Measurements from ENCODE around the gene COG5.
"Not testable (repeated sequence)": the region's sequence is repeated elsewhere in the genome, so short reads cannot be mapped to it uniquely, and the experiment has no call there.

COG5 gene

DNA sequence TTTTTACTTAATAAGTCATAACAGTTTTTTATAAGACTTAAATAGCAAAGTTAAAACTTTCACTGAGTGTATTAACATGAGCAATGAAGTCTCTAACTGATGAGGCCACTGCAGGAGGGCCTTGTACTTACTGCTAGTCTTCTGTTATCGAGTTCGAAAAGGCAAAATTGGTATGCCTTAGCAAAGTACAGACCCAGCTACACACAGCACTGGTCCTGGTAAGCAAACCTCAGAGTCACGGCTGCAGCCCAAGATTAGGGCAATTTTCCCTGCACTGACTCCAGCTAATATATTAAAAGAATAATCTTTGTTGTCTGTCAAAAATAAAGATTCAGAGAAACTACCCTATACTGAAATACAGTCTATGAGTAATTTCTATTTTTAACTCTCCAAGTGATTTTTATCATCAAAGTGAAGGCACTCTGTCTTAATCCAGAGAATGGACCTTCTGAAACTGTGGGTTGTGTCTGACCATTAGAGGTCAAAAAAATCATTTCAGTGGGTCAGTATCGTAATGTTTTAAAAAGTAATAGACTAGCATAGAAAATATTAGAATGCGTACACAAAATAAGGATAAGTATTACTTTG, 309.2 kb downstream of the COG5 start:
- DNase-seq (ENCODE audit: low read depth): no peak
- H3K4me3 ChIP-seq (ENCODE audit: low read depth, low read length): no peak overlapping the region
- TF ChIP-seq CTCF (IDR thresholded peaks at IDR 0.05; ENCODE audit: control insufficient read depth, extremely low read depth, insufficient read depth): no peak

DNA sequence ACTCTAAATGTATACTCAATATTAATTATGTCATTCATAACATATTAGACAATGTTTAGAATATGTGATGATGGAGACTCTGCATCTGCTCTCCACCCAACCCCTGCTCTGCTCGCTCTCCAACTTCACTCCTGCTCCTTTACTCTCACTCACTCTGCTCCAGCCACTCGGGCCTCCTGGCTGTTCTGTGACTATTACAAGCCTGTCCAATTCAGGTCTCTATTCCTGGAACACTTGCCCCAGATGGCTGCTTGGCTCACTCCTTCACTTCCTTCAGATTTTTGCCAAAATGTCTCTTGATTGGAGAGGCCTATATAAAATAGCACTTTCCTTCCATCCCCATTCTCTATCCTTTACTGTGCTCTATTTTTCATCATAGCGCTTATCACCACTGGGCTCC, 310.1 kb downstream of the COG5 start:
- no peak overlapping the region for H3K4me3 ChIP-seq (ENCODE audit: low read depth, low read length)
- TF ChIP-seq CTCF (IDR thresholded peaks at IDR 0.05; ENCODE audit: control insufficient read depth, extremely low read depth, insufficient read depth): no peak
- no peak for DNase-seq (ENCODE audit: low read depth)

GRCh38 chr7:107251963-107252362, 311.8 kb downstream of the COG5 start:
- no peak for DNase-seq (ENCODE audit: low read depth)
- no peak overlapping the region for H3K4me3 ChIP-seq (ENCODE audit: low read depth, low read length)
- TF ChIP-seq CTCF (IDR thresholded peaks at IDR 0.05; ENCODE audit: control insufficient read depth, extremely low read depth, insufficient read depth): no peak

GRCh38 chr7:107248551-107249316, 315.0 kb downstream of the COG5 start:
- DNase-seq (ENCODE audit: low read depth): no peak
- TF ChIP-seq CTCF (IDR thresholded peaks at IDR 0.05; ENCODE audit: control insufficient read depth, extremely low read depth, insufficient read depth): no peak
- no peak overlapping the region for H3K4me3 ChIP-seq (ENCODE audit: low read depth, low read length)

GRCh38 chr7:107246836-107247235, 316.9 kb downstream of the COG5 start:
- DNase-seq (ENCODE audit: low read depth); H3K4me3 ChIP-seq (ENCODE audit: low read depth, low read length): not testable (repeated sequence)

- DNase-seq (ENCODE audit: low read depth): no peak
- no peak for TF ChIP-seq CTCF (IDR thresholded peaks at IDR 0.05; ENCODE audit: control insufficient read depth, extremely low read depth, insufficient read depth)
- no peak overlapping the region for H3K4me3 ChIP-seq (ENCODE audit: low read depth, low read length)
These were observed 319.1 kb downstream of the COG5 start for GRCh38 chr7:107244613-107245012.

DNA sequence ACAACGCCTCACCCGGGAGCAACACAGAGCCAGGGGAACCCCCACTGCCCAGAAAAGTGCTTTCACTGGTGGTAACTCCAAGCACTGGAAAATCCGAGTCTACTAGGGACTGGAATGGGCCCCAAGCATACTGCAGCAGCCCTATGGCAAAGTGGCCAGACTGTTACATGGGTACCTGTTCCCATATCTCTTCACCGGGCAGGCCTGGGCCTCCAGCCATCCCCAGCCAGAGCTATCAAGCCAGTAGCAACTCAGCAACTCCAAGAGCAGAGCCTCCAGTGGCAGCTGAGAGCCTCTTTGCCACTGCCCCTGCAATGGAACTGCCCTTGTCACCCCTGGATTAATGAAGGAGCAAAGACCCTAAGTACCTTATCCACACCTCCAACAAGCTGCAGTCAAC, 321.5 kb downstream of the COG5 start:
- no peak for TF ChIP-seq CTCF (IDR thresholded peaks at IDR 0.05; ENCODE audit: control insufficient read depth, extremely low read depth, insufficient read depth)

More for the DNA sequence above, 321.5 kb downstream of the COG5 start:
- no peak overlapping the region for H3K4me3 ChIP-seq (ENCODE audit: low read depth, low read length)
- no peak for DNase-seq (ENCODE audit: low read depth)
